HG03378 (cell line): ENCODE results near the gene VAT1L.
"Not testable (repeated sequence)": the region's sequence is repeated elsewhere in the genome, so short reads cannot be mapped to it uniquely, and the experiment has no call there.

Source experiments
- ATAC-seq: cut with Tn5 transposase; IDR thresholded peaks from one replicate; pipeline ENCODE4 v1.9.1; 2021; ENCODE audit warnings: mild to moderate bottlenecking, moderate library complexity; ENCODE audit not compliant: unreplicated experiment

The VAT1L gene

GRCh38 chr16:77986011-77986740 is 197.8 kb downstream of the VAT1L start:
- ATAC-seq, result no peak

- no peak for ATAC-seq
Measured at GRCh38 chr16:77987810-77988209, 199.4 kb downstream of the VAT1L start.

GRCh38 chr16:77989846-77990245 is 201.5 kb downstream of the VAT1L start:
- ATAC-seq, result no peak

- ATAC-seq, result no peak
Measured at GRCh38 chr16:77991701-77992100, 203.3 kb downstream of the VAT1L start.

- not testable (repeated sequence) for ATAC-seq
Measured at GRCh38 chr16:77992381-77992780, 204.0 kb downstream of the VAT1L start.

GRCh38 chr16:77993111-77993985 is 205.0 kb downstream of the VAT1L start:
- no peak for ATAC-seq

- ATAC-seq, result no peak
Measured at GRCh38 chr16:77995843-77996455, 207.6 kb downstream of the VAT1L start.

GRCh38 chr16:77998350-77999023 is 210.1 kb downstream of the VAT1L start:
- no peak for ATAC-seq

- no peak for ATAC-seq
Measured at GRCh38 chr16:78001451-78002025, 213.2 kb downstream of the VAT1L start.

- ATAC-seq, result peak; percentile 99
Measured at GRCh38 chr16:78002915-78003538, 214.7 kb downstream of the VAT1L start.

- ATAC-seq, result no peak
Measured at GRCh38 chr16:78004517-78004916, 216.2 kb downstream of the VAT1L start.

- no peak for ATAC-seq
Measured at GRCh38 chr16:78005881-78006280, 217.5 kb downstream of the VAT1L start.

GRCh38 chr16:78007121-78007520 is 218.8 kb downstream of the VAT1L start:
- no peak for ATAC-seq

- ATAC-seq, result no peak
Measured at GRCh38 chr16:78022347-78023060, 234.1 kb downstream of the VAT1L start, which contains the start of gene CLEC3A. TSS of gene CLEC3A (plus strand) at chr16:78022548. CDS start at chr16:78022627, 79 bp downstream.

- no peak for ATAC-seq
Measured at GRCh38 chr16:78024159-78024558, 235.8 kb downstream of the VAT1L start.

- ATAC-seq, result no peak
Measured at GRCh38 chr16:78025631-78026030, 237.3 kb downstream of the VAT1L start.

- ATAC-seq, result no peak
Measured at GRCh38 chr16:78028018-78028417, 239.7 kb downstream of the VAT1L start.
